ENCODE measurements around the gene LGALS13. TPM values are rescaled to one million over a fixed set of nuclear protein-coding genes. Genes with fewer than 3 reads are reported as not detected.

LGALS13 gene
- total RNA-seq, 1 experiment from 2014 or later, result not detected

DNA sequence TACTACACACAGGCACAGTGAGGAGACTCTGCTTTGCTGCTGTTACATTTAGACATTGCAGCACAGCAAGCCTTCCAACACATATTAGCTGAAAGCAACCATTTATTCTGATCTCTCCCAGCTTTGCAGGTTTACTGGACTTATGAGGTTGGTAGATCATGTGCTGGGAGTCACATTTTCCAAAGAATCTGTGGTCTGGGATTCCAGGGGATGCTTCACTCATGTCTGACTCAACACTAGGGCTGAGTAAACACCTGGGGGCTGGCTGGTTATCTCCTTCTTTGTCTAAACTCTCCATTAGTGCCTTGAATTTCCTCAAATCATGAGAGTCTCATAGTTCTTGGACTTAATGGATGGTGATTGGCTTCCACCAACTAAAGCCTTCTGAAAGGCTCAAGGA, 5.4 kb upstream of the LGALS13 start:
- no TSS peak for BruUV-seq (replicated peaks)
- no peaks in the 10 kb centered on the region for H3K36me3 Mint-ChIP-seq (ENCODE audit: insufficient read depth, unreplicated experiment)
- H3K27me3 Mint-ChIP-seq (ENCODE audit: unreplicated experiment), result peaks cover 100% of the 10 kb centered on the region
- DNase-seq, result no peak
- no peak overlapping the region for H3K4me3 Mint-ChIP-seq (ENCODE audit: low read depth, unreplicated experiment)
- intact Hi-C loops (cut with micrococcal nuclease; ENCODE audit: unreplicated experiment), result no loop called here
- H3K4me1 Mint-ChIP-seq (ENCODE audit: low read depth, unreplicated experiment), result no peaks in the 10 kb centered on the region
- peaks cover 2% of the 10 kb centered on the region for H3K9me3 Mint-ChIP-seq (ENCODE audit: low read depth, unreplicated experiment)
- CTCF ChIA-PET, result no interaction called here
- H3K27ac Mint-ChIP-seq (ENCODE audit: unreplicated experiment), result no peak overlapping the region
- TF ChIP-seq, protein P1, sequence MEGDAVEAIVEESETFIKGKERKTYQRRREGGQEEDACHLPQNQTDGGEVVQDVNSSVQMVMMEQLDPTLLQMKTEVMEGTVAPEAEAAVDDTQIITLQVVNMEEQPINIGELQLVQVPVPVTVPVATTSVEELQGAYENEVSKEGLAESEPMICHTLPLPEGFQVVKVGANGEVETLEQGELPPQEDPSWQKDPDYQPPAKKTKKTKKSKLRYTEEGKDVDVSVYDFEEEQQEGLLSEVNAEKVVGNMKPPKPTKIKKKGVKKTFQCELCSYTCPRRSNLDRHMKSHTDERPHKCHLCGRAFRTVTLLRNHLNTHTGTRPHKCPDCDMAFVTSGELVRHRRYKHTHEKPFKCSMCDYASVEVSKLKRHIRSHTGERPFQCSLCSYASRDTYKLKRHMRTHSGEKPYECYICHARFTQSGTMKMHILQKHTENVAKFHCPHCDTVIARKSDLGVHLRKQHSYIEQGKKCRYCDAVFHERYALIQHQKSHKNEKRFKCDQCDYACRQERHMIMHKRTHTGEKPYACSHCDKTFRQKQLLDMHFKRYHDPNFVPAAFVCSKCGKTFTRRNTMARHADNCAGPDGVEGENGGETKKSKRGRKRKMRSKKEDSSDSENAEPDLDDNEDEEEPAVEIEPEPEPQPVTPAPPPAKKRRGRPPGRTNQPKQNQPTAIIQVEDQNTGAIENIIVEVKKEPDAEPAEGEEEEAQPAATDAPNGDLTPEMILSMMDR (IDR thresholded peaks at IDR 0.05; ENCODE audit: unreplicated experiment), result no peak

DNA sequence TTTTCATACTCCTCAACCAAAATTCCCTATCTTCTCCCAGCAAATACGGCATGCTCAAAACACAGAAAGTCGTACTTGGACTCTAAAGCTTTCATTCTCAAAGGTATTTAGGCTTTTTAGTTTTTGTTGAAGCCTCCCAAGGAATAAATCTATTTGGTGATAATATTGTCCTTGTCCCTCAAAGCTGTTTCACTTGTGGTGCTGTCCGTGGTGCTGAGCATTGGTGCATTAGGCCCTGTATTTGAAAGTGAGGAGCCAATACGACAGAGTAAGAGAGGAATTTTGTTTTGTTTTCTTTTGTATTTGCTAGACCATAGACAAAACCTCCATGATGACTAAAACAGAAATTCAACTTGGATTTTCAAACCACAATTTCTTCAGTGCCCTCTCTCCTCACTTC, 3.2 kb upstream of the LGALS13 start:
- Mint-ChIP-seq H3K27me3 (ENCODE audit: unreplicated experiment) (peaks cover 100% of the 10 kb centered on the region), H3K4me1 (ENCODE audit: low read depth, unreplicated experiment) (no peaks in the 10 kb centered on the region), H3K27ac (ENCODE audit: unreplicated experiment) (no peak overlapping the region), H3K9me3 (ENCODE audit: low read depth, unreplicated experiment) (peaks cover 2% of the 10 kb centered on the region), H3K36me3 (ENCODE audit: insufficient read depth, unreplicated experiment) (no peaks in the 10 kb centered on the region), H3K4me3 (ENCODE audit: low read depth, unreplicated experiment) (no peak overlapping the region)
- BruUV-seq (replicated peaks), result no TSS peak
- intact Hi-C loops (cut with micrococcal nuclease; ENCODE audit: unreplicated experiment), result no loop called here
- peak; percentile 36 for DNase-seq
- CTCF ChIA-PET, result no interaction called here
- TF ChIP-seq, protein P1 (IDR thresholded peaks at IDR 0.05; ENCODE audit: unreplicated experiment), result no peak

DNA sequence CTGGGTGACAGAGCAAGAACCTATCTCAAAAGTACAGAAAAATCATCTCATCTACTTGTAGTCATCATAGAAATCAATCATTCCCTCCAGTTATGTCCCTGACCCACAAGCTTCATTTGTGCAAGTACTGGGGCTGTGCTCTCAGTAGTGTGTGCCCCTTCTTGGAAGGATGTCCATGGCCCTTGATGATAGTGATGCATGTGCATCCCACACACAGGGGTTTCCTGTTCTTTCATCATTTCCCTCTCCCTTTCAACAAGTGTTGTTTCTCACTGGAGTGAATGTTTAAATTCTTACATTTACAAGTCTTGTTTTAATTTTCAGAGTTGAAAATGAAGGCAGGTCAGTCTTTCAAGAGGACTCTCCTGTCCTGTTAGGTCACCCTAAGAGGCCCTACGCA, 1.5 kb downstream of the LGALS13 start:
- Mint-ChIP-seq H3K36me3 (ENCODE audit: insufficient read depth, unreplicated experiment) (no peaks in the 10 kb centered on the region), H3K4me1 (ENCODE audit: low read depth, unreplicated experiment) (no peaks in the 10 kb centered on the region), H3K4me3 (ENCODE audit: low read depth, unreplicated experiment) (no peak overlapping the region), H3K27ac (ENCODE audit: unreplicated experiment) (no peak overlapping the region), H3K9me3 (ENCODE audit: low read depth, unreplicated experiment) (peaks cover 2% of the 10 kb centered on the region), H3K27me3 (ENCODE audit: unreplicated experiment) (peaks cover 99% of the 10 kb centered on the region)
- intact Hi-C loops (cut with micrococcal nuclease; ENCODE audit: unreplicated experiment), result no loop called here
- CTCF ChIA-PET, result no interaction called here
- TF ChIP-seq, protein P1 (IDR thresholded peaks at IDR 0.05; ENCODE audit: unreplicated experiment), result no peak
- no peak for DNase-seq
- BruUV-seq (replicated peaks), result no TSS peak

DNA sequence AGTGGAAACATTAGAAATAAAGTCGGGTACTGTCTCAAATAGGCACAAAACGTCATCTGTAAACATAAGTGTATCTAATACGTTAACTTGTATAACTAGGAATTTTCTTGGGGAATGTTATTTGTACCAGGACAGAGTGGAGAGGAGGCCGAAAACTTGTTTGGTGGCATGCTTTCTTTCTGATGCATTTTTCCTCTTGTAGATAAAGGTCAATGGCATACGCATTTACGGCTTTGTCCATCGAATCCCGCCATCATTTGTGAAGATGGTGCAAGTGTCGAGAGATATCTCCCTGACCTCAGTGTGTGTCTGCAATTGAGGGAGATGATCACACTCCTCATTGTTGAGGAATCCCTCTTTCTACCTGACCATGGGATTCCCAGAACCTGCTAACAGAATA, 4.7 kb downstream of the LGALS13 start:
- no peak overlapping the region for H3K27ac Mint-ChIP-seq (ENCODE audit: unreplicated experiment)
- peaks cover 1% of the 10 kb centered on the region for H3K9me3 Mint-ChIP-seq (ENCODE audit: low read depth, unreplicated experiment)
- CTCF ChIA-PET, result no interaction called here
- no peak for DNase-seq
- no peaks in the 10 kb centered on the region for H3K36me3 Mint-ChIP-seq (ENCODE audit: insufficient read depth, unreplicated experiment)
- no peaks in the 10 kb centered on the region for H3K4me1 Mint-ChIP-seq (ENCODE audit: low read depth, unreplicated experiment)
- no TSS peak for BruUV-seq (replicated peaks)
- intact Hi-C loops (cut with micrococcal nuclease; ENCODE audit: unreplicated experiment), result no loop called here
- H3K27me3 Mint-ChIP-seq (ENCODE audit: unreplicated experiment), result peaks cover 99% of the 10 kb centered on the region
- no peak overlapping the region for H3K4me3 Mint-ChIP-seq (ENCODE audit: low read depth, unreplicated experiment)
- TF ChIP-seq, protein P1 (IDR thresholded peaks at IDR 0.05; ENCODE audit: unreplicated experiment), result no peak

DNA sequence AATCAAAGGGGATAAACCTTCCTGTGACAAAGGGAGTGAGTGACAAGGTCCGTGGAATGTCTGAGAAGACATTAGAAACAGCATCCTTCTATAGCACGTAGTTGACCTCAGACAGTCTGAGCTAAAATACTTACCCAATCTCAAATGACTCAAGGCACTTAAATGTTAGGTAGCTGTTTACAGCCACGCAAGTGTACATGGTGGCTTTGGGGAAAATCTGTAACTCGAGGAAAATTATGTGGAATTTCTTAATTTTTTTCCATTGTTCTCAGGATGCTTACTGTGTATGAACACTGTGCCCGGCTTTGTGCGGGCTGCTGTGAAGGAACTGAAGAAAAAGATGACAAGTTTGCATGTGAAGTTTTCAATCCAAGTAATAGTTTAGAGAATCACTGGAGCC, 5.2 kb downstream of the LGALS13 start:
- intact Hi-C loops (cut with micrococcal nuclease; ENCODE audit: unreplicated experiment), result no loop called here
- no peaks in the 10 kb centered on the region for H3K4me1 Mint-ChIP-seq (ENCODE audit: low read depth, unreplicated experiment)
- H3K4me3 Mint-ChIP-seq (ENCODE audit: low read depth, unreplicated experiment), result no peak overlapping the region
- no TSS peak for BruUV-seq (replicated peaks)
- CTCF ChIA-PET, result no interaction called here
- peaks cover 2% of the 10 kb centered on the region for H3K9me3 Mint-ChIP-seq (ENCODE audit: low read depth, unreplicated experiment)
- H3K27ac Mint-ChIP-seq (ENCODE audit: unreplicated experiment), result no peak overlapping the region
- TF ChIP-seq, protein P1 (IDR thresholded peaks at IDR 0.05; ENCODE audit: unreplicated experiment), result no peak
- DNase-seq, result no peak
- H3K27me3 Mint-ChIP-seq (ENCODE audit: unreplicated experiment), result peaks cover 99% of the 10 kb centered on the region
- no peaks in the 10 kb centered on the region for H3K36me3 Mint-ChIP-seq (ENCODE audit: insufficient read depth, unreplicated experiment)
